Heart left ventricle (tissue), 16 donors: ENCODE measurements around the gene BTBD2. TPM values are rescaled to one million over a fixed set of nuclear protein-coding genes. Genes with fewer than 3 reads are reported as not detected.
A peak's percentile ranks its signal among the peaks of the same experiment; 100 is the strongest.

Experiments
- ATAC-seq, 4 donors: fragments of 200-7000 bp; cut with Tn5 transposase; one replicate each; pipeline ENCODE4 v1.9.1; 2020 to 2022; ENCODE audit warnings: moderate library complexity in 4 of 4, mild to moderate bottlenecking in 3 of 4, moderate number of reproducible peaks in 1 of 4
- DNase-seq, 5 donors: peaks; one replicate each; pipeline ENCODE4 v3.0.0-alpha.2; 2020
- H3K27ac ChIP-seq, 12 donors: fragments of 200-600 bp; sonication (generic) in 4 of 12; one replicate each; pipeline versions ENCODE4 v1.5.0 to v1.8.0; 2016 to 2022; ENCODE audit warnings: mild to moderate bottlenecking in 2 of 12
- H3K27me3 ChIP-seq, 9 donors: fragments of 200-600 bp; sonication (generic) in 2 of 9; one replicate each; pipeline versions ENCODE4 v1.5.1 to v1.8.0; 2016 to 2022; ENCODE audit warnings: mild to moderate bottlenecking in 3 of 9
- H3K36me3 ChIP-seq, 9 donors: fragments of 200-600 bp; sonication (generic) in 2 of 9; one replicate each; pipeline versions ENCODE4 v1.5.0 to v1.8.0; 2018 to 2022; ENCODE audit warnings: mild to moderate bottlenecking in 2 of 9
- H3K4me1 ChIP-seq, 12 donors: fragments of 200-600 bp; sonication (generic) in 4 of 12; one replicate each; pipeline versions ENCODE4 v1.5.0 to v1.8.0; 2016 to 2022; ENCODE audit warnings: mild to moderate bottlenecking in 3 of 12
- H3K4me3 ChIP-seq, 12 donors: fragments of 200-600 bp; sonication (generic) in 4 of 12; one replicate each; pipeline versions ENCODE4 v1.5.0 to v1.8.0; 2017 to 2022; ENCODE audit warnings: mild to moderate bottlenecking in 9 of 12, moderate library complexity in 4 of 12
- H3K9me3 ChIP-seq, 12 donors: fragments of 200-600 bp; sonication (generic) in 4 of 12; one replicate each; pipeline versions ENCODE4 v1.5.0 to v1.8.0; 2016 to 2022; ENCODE audit warnings: mild to moderate bottlenecking in 1 of 12
- CTCF ChIP-seq, 12 donors: fragments of 200-600 bp; sonication (generic) in 4 of 12; IDR thresholded peaks; one replicate each; pipeline versions ENCODE4 v1.5.0 to v1.8.0; 2018 to 2022; ENCODE audit warnings: antibody characterized with exemption in 12 of 12, mild to moderate bottlenecking in 5 of 12
- POLR2A ChIP-seq, 2 donors: fragments of 450-650 bp; IDR thresholded peaks; one replicate each; pipeline ENCODE4 v1.6.1; 2017; ENCODE audit warnings: antibody characterized with exemption in 2 of 2, mild to moderate bottlenecking in 2 of 2, moderate library complexity in 2 of 2
- WGBS, 4 donors: extraction: QIAGEN DNeasy Blood & Tissue Kit in 2 of 4; methylation state at CpG; one replicate each; pipeline versions ENCODE4 v1.1.5 to v1.1.7; 2013 to 2018; 5-methylcytosine and 5-hydroxymethylcytosine counted together
- intact Hi-C, 10 donors: fragments of 100-400 bp; cut with DNase I; formaldehyde crosslinking; loops; one replicate each; pipeline versions ENCODE4 v1.11.1 to v1.14.2; 2022
- long read RNA-seq, 3 donors: library from polyadenylated mRNA; unstranded; transcript quantifications; one replicate each; pipeline ENCODE4 v2.0.0, GENCODE V29; 2020 to 2021
- polyA plus RNA-seq, 2 donors: library from polyadenylated mRNA; stranded (reverse); fragments of 200-250 nt; gene quantifications; one replicate each; pipeline ENCODE4 v1.2.3, GENCODE V29; 2013
- total RNA-seq, 9 donors: library from RNA; depleted of rRNA in 2 of 9; stranded (reverse); fragments of >200 nt in 2 of 9; fragmentation: NEBNext Ultra II Directional in 3 of 9; extraction: Animal tissue kit (Norgen Biotek cat#: 25700) in 3 of 9; gene quantifications; one replicate each; pipeline versions ENCODE4 v1.1.0 to v1.2.4, GENCODE V29; 2016 to 2023
- donor health status: ischemic (EF 13 %, LVEDD 7.1; RV severe dilation, severe dysfunction).
- donor health status: healthy with polysubstance abuse.
- donor health status: DM: no; HTN: yes; CAD: no.
- donor health status: DM: no; HTN: no; CAD: no.
- donor health status: ischemic (EF 25% LVEDD 6.9; RV normal size, moderate dysfunction).
- donor health status: ischemic (EF 25% LVEDD 5.7; RV mildly dilated, moderate dysfunction).
- donor health status: healthy.
- donor health status: DM: yes; HTN: yes; CAD: no.
- donor health status: ischemic (EF 35%, LVEDD 5.7; RV mildly dilated, moderate dysfunction).
- donor health status: nonischemic (EF 11% LVEDD 7.7; RV severe dilation, severe dysfunction).
- donor health status: DM: yes; HTN: yes; CAD: no.
- donor health status: PGD.
- donor health status: ischemic (EF 29% LVEDD 5.4; RV normal size, mild dysfunction).
- donor health status: nonischemic (EF 23%, LVEDD 6.1; RV moderate dilation, normal function).

The BTBD2 gene
- total RNA-seq (10 to 100 TPM; 47.3 to 81.8 (median 52.6) TPM), polyA plus RNA-seq (10 to 100 TPM; 39.4 to 46.2 TPM)
- long read RNA-seq, donor 1, transcript BTBD2-201 (9 exons, 2,649 nt) = major isoform, 34 of 84 reads
- long read RNA-seq, donor 1, partial matches to known transcripts = 26 of 84 reads
- long read RNA-seq, donor 1, other reads (novel, unspliced or antisense) = 20 of 84 reads
- long read RNA-seq, donor 2, transcript BTBD2-201 (9 exons, 2,649 nt) = major isoform, 10 of 105 reads
- long read RNA-seq, donor 2, partial matches to known transcripts = 73 of 105 reads
- long read RNA-seq, donor 2, other reads (novel, unspliced or antisense) = 18 of 105 reads
- long read RNA-seq, donor 3, transcript BTBD2-201 (9 exons, 2,649 nt) = major isoform, 33 of 83 reads
- long read RNA-seq, donor 3, partial matches to known transcripts = 36 of 83 reads
- long read RNA-seq, donor 3, other reads (novel, unspliced or antisense) = 13 of 83 reads

- Histone ChIP-seq H3K4me3 (peak within 1 kb of the TSS; percentile 38 to 86 (median 66)), H3K9me3 (no peaks in the 10 kb centered on the region), H3K4me1 (peaks cover 0 to 32% (median 9%) of the 10 kb centered on the region in 12 donors), H3K27ac (peak within 1 kb of the TSS in 10 of 12 donors; percentile 39 to 84 (median 62)), H3K36me3 (peaks cover 0 to 3% (median 0%) of the 10 kb centered on the region in 9 donors), H3K27me3 (no peaks in the 10 kb centered on the region)
- peak in 4 of 5 donors; percentile 59 to 82 (median 68) for DNase-seq
- no peak for ATAC-seq
- WGBS, 4 donors = 1 to 3% (median 2%) methylated on average over 6 to 20 of the region's 20 CpGs; no CpG with 5 or more reads in 1 of the 4 donors
- TF ChIP-seq CTCF (IDR thresholded peaks at IDR 0.05) (no peak), POLR2A (IDR thresholded peaks at IDR 0.05) (no peak)
- intact Hi-C loops = loop anchor here in 2 of 10 donors (5.0 kb wide), 2 partner anchors 83 to 312 kb away; partner anchors contain the start of genes LSM7 (in 1 of the 2) and SPPL2B (in 1 of the 2)
These were observed at the start of gene BTBD2 for GRCh38 chr19:2015608-2015950. Gene BTBD2, minus strand, starts transcription at chr19:2015714. Its CDS starts 11 bp downstream, at chr19:2015703.

DNA sequence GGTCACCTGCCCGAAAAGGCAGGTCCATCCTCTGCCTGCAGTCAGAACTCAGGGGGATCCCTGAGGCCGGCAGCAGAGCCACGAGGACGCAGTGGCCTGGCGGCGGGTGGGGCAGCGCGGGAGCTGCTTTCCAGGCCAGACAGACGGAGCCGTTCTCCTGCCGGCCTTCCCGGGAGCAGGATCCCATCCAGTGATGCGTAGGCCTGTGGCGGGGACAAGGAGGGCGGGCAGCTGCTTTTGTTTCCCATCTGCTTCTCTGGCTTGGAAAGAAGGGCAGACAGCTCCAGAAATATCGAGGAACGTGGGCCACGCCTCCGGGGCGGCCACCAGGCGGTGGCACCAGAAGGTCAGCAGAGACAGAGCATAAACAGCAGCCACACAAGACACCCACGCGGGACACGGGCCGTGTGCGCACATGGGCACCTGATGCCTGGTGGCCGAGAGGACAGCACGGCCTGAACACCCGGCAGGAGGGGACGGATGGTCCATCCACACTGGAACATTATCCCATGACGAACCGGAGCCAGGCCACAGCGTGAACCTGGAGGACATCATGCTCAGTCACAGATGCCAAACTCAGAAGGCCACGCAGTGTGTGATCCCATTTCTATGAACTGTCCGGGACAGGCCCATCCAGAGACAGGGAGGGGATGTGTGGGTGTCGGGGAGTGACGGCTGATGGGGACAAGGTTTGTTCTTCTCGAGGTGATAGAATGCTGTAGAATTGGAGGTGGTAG lies 49.4 kb upstream of the BTBD2 start:
- Histone ChIP-seq H3K27ac (peak overlapping the region; percentile 71 to 100 (median 87)), H3K9me3 (no peaks in the 10 kb centered on the region), H3K27me3 (no peaks in the 10 kb centered on the region), H3K36me3 (no peaks in the 10 kb centered on the region), H3K4me3 (peak overlapping the region in 8 of 12 donors; percentile 2 to 42 (median 18)), H3K4me1 (peaks cover 3 to 51% (median 33%) of the 10 kb centered on the region in 12 donors)
- intact Hi-C loops = loop anchor here in 2 of 10 donors (5.0 to 10.0 kb wide), 3 partner anchors 133 to 200 kb away; partner anchors contain the start of gene KLF16 (in 1 of the 2)
- DNase-seq = peak in 3 of 5 donors; percentile 67 to 73 (median 72)
- TF ChIP-seq POLR2A (IDR thresholded peaks at IDR 0.05) (peak in 1 of 2 donors; percentile 61), CTCF (IDR thresholded peaks at IDR 0.05) (peak in 3 of 12 donors; percentile 16 to 19 (median 19))
- ATAC-seq = peak; percentile 15 to 55 (median 40)
- 44 to 54% (median 51%) methylated on average over 22 to 38 of the region's 38 CpGs for WGBS, 4 donors

DNA sequence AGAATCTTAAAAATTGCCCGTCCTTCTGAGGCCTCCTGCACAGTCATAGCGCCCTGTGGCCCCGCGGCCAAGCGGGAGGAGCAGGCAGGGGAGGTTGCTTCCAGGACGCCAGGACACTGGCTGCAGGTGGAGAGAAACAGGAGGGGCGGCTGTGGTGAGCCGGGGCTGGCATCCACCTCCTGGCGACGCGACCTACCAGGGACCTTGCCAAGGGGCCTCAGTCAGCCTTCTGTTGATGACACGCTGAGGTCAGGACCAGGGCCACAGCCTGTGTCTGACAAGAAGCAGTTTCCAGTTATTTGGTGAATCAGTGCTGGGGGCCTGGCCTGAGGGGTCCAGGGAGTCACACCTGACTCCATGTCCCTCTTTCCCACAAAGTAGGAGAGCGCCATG lies 48.9 kb upstream of the BTBD2 start:
- intact Hi-C loops = loop anchor here in 1 of 10 donors (10.0 kb wide), 1 partner anchor 200 kb away; the partner anchor contains the start of gene KLF16
- DNase-seq = no peak

More for the DNA sequence above, 48.9 kb upstream of the BTBD2 start:
- ATAC-seq = peak in 1 of 4 donors; percentile 1
- peak overlapping the region; percentile 71 to 100 (median 87) for H3K27ac ChIP-seq
- H3K4me3 ChIP-seq = peak overlapping the region in 7 of 12 donors; percentile 8 to 42 (median 20)
- no peaks in the 10 kb centered on the region for H3K9me3 ChIP-seq
- no peaks in the 10 kb centered on the region for H3K27me3 ChIP-seq
- H3K36me3 ChIP-seq = no peaks in the 10 kb centered on the region
- 57 to 77% (median 68%) methylated on average over 7 to 13 of the region's 13 CpGs for WGBS, 4 donors
- TF ChIP-seq POLR2A (IDR thresholded peaks at IDR 0.05) (no peak), CTCF (IDR thresholded peaks at IDR 0.05) (no peak)
- H3K4me1 ChIP-seq = peaks cover 9 to 51% (median 34%) of the 10 kb centered on the region in 12 donors
